Smooth muscle cell (in vitro differentiated cells): ENCODE measurements around the gene CAPN5. TPM values are rescaled to one million over a fixed set of nuclear protein-coding genes. Genes with fewer than 3 reads are reported as not detected.

Source experiments
- DNase-seq: peaks from one replicate; lab custom pipeline; 2025; ENCODE audit not compliant: unreplicated experiment; lab: John Stamatoyannopoulos, UW
- H2AFZ ChIP-seq: fragments of 200-600 bp; sonication (generic); 2 replicates; pipeline ENCODE4 v1.6.0; 2016; ENCODE audit warnings: antibody characterized with exemption, low read depth, mild to moderate bottlenecking
- H3F3A ChIP-seq: fragments of 200-600 bp; sonication (generic); 2 replicates; pipeline ENCODE4 v1.6.0; 2017; ENCODE audit warnings: antibody characterized with exemption, low read depth
- H3K27ac ChIP-seq: fragments of 200-600 bp; sonication (generic); 2 replicates; pipeline ENCODE4 v1.5.1; 2016; ENCODE audit warnings: low read depth, mild to moderate bottlenecking
- H3K27me3 ChIP-seq: fragments of 200-600 bp; sonication (generic); 2 replicates; pipeline ENCODE4 v1.6.1; 2016; ENCODE audit warnings: low read depth, mild to moderate bottlenecking
- H3K36me3 ChIP-seq: fragments of 200-600 bp; sonication (generic); 2 replicates; pipeline ENCODE4 v1.5.1; 2016; ENCODE audit warnings: low read depth
- H3K4me1 ChIP-seq: fragments of 200-600 bp; sonication (generic); 2 replicates; pipeline ENCODE4 v1.5.1; 2016; ENCODE audit warnings: low read depth
- H3K4me2 ChIP-seq: fragments of 200-600 bp; sonication (generic); 2 replicates; pipeline ENCODE4 v1.6.0; 2016; ENCODE audit warnings: mild to moderate bottlenecking
- H3K4me3 ChIP-seq: fragments of 200-600 bp; sonication (generic); 2 replicates; pipeline ENCODE4 v1.5.1; 2016; ENCODE audit warnings: mild to moderate bottlenecking
- H3K79me2 ChIP-seq: fragments of 200-600 bp; sonication (generic); 2 replicates; pipeline ENCODE4 v1.6.0; 2016; ENCODE audit warnings: low read depth, mild to moderate bottlenecking
- H3K9ac ChIP-seq: fragments of 200-600 bp; sonication (generic); 2 replicates; pipeline ENCODE4 v1.6.0; 2016; ENCODE audit warnings: low read depth
- H3K9me3 ChIP-seq: fragments of 200-600 bp; sonication (generic); replicated peaks from 2 replicates; pipeline ENCODE4 v1.5.1; 2016; ENCODE audit warnings: low read depth
- H4K20me1 ChIP-seq: fragments of 200-600 bp; sonication (generic); 2 replicates; pipeline ENCODE4 v1.6.0; 2016; ENCODE audit warnings: low read depth
- CTCF ChIP-seq: fragments of 200-600 bp; sonication (generic); IDR thresholded peaks from 2 replicates; pipeline ENCODE4 v1.5.1; 2017; ENCODE audit warnings: borderline replicate concordance, mild to moderate bottlenecking, antibody characterized with exemption; ENCODE audit not compliant: insufficient read depth, poor library complexity, severe bottlenecking
- WGBS: methylation state at CpG from one replicate; pipeline ENCODE4 v1.1.7; 2016; ENCODE audit warnings: low lambda C conversion rate; 5-methylcytosine and 5-hydroxymethylcytosine counted together
- polyA plus RNA-seq: library from polyadenylated mRNA; unstranded; fragments of >200 nt; fragmentation: Nextera tagmentation; extraction: Ambion mirVana; gene quantifications from 2 replicates; pipeline ENCODE4 v1.2.1, GENCODE V29; 2016
- total RNA-seq: library from RNA; depleted of rRNA; stranded (reverse); fragments of >200 nt; gene quantifications from 2 replicates; pipeline ENCODE4 v1.2.3, GENCODE V29; 2014

The CAPN5 gene
- total and polyA plus RNA-seq, 2 experiments from 2014 or later = 15.5 to 23.1 TPM

- no peak overlapping the region for H3K27ac ChIP-seq
Observed at GRCh38 chr11:77114089-77114463, 47.3 kb downstream of the CAPN5 start.

GRCh38 chr11:77115181-77115611 lies 48.4 kb downstream of the CAPN5 start:
- Histone ChIP-seq H3K27ac (no peak overlapping the region), H3K4me2 (no peak overlapping the region), H3K4me1 (no peaks in the 10 kb centered on the region), H3K36me3 (no peaks in the 10 kb centered on the region), H4K20me1 (no peaks in the 10 kb centered on the region), H2AFZ (no peak overlapping the region), H3K9me3 (no peaks in the 10 kb centered on the region), H3K79me2 (no peaks in the 10 kb centered on the region), H3K9ac (no peak overlapping the region), H3K4me3 (no peak overlapping the region), H3K27me3 (no peaks in the 10 kb centered on the region), H3F3A (no peaks in the 10 kb centered on the region)
- WGBS = 94% methylated on average over 16 of the region's 16 CpGs
- DNase-seq = no peak
- peak; percentile 14 for TF ChIP-seq CTCF

More at GRCh38 chr11:77114089-77114463, 47.3 kb downstream of the CAPN5 start:
- DNase-seq = no peak
- Histone ChIP-seq H3F3A (no peaks in the 10 kb centered on the region), H3K4me2 (no peak overlapping the region), H3K9ac (no peak overlapping the region), H3K4me1 (no peaks in the 10 kb centered on the region), H3K36me3 (no peaks in the 10 kb centered on the region), H3K9me3 (no peaks in the 10 kb centered on the region), H3K79me2 (no peaks in the 10 kb centered on the region), H2AFZ (no peak overlapping the region), H3K27me3 (no peaks in the 10 kb centered on the region), H3K4me3 (no peak overlapping the region), H4K20me1 (no peaks in the 10 kb centered on the region)
- no peak for TF ChIP-seq CTCF
- WGBS = 97% methylated on average over 13 of the region's 13 CpGs

- no peaks in the 10 kb centered on the region for H3K27me3 ChIP-seq
- WGBS = 88% methylated on average over 13 of the region's 15 CpGs
Observed at GRCh38 chr11:77115956-77116355, 49.2 kb downstream of the CAPN5 start.

More at GRCh38 chr11:77115956-77116355, 49.2 kb downstream of the CAPN5 start:
- Histone ChIP-seq H2AFZ (no peak overlapping the region), H3K79me2 (no peaks in the 10 kb centered on the region), H4K20me1 (no peaks in the 10 kb centered on the region), H3K4me1 (no peaks in the 10 kb centered on the region), H3K4me3 (no peak overlapping the region), H3K9ac (no peak overlapping the region), H3K36me3 (no peaks in the 10 kb centered on the region), H3K27ac (no peak overlapping the region), H3K9me3 (no peaks in the 10 kb centered on the region), H3F3A (no peaks in the 10 kb centered on the region), H3K4me2 (no peak overlapping the region)
- no peak for DNase-seq
- TF ChIP-seq CTCF = no peak
